Hepatocyte (in vitro differentiated cells): ENCODE results near the gene GLRX2. TPM values are rescaled to one million over a fixed set of nuclear protein-coding genes. Genes with fewer than 3 reads are reported as not detected.

Experiments
- DNase-seq: peaks from one replicate; pipeline ENCODE4 v3.0.0-alpha.2; 2016; ENCODE audit warnings: low spot score
- H2AFZ ChIP-seq: fragments of 200-600 bp; sonication (generic); 2 replicates; pipeline ENCODE4 v1.6.0; 2016; ENCODE audit warnings: antibody characterized with exemption, mild to moderate bottlenecking
- H3K27ac ChIP-seq: fragments of 200-600 bp; sonication (generic); 2 replicates; pipeline ENCODE4 v1.5.1; 2016; ENCODE audit warnings: mild to moderate bottlenecking
- H3K27me3 ChIP-seq: fragments of 200-600 bp; sonication (generic); 2 replicates; pipeline ENCODE4 v1.6.1; 2016
- H3K36me3 ChIP-seq: fragments of 200-600 bp; sonication (generic); replicated peaks from 2 replicates; pipeline ENCODE4 v1.5.1; 2016; ENCODE audit warnings: low read depth; ENCODE audit not compliant: insufficient read depth
- H3K4me1 ChIP-seq: fragments of 200-600 bp; sonication (generic); 2 replicates; pipeline ENCODE4 v1.5.1; 2016; ENCODE audit warnings: mild to moderate bottlenecking, moderate library complexity; ENCODE audit not compliant: insufficient read depth
- H3K4me2 ChIP-seq: fragments of 200-600 bp; sonication (generic); 2 replicates; pipeline ENCODE4 v1.6.0; 2016
- H3K4me3 ChIP-seq: fragments of 200-600 bp; sonication (generic); 2 replicates; pipeline ENCODE4 v1.5.1; 2016; ENCODE audit warnings: mild to moderate bottlenecking
- H3K79me2 ChIP-seq: fragments of 200-600 bp; sonication (generic); 2 replicates; pipeline ENCODE4 v1.6.0; 2017; ENCODE audit warnings: mild to moderate bottlenecking
- H3K9me2 ChIP-seq: fragments of 200-600 bp; sonication (generic); replicated peaks from 2 replicates; pipeline ENCODE4 v1.6.0; 2017; ENCODE audit warnings: mild to moderate bottlenecking; ENCODE audit not compliant: insufficient read depth
- H3K9me3 ChIP-seq: fragments of 200-600 bp; sonication (generic); 2 replicates; pipeline ENCODE4 v1.5.1; 2016; ENCODE audit warnings: low read depth, mild to moderate bottlenecking
- H4K20me1 ChIP-seq: fragments of 200-600 bp; sonication (generic); 2 replicates; pipeline ENCODE4 v1.6.0; 2016; ENCODE audit warnings: mild to moderate bottlenecking; ENCODE audit not compliant: insufficient read depth, poor library complexity, severe bottlenecking
- CTCF ChIP-seq: fragments of 200-600 bp; sonication (generic); IDR thresholded peaks from 2 replicates; pipeline ENCODE4 v1.5.1; 2016; ENCODE audit warnings: antibody characterized with exemption, mild to moderate bottlenecking; ENCODE audit not compliant: poor library complexity
- EZH2 ChIP-seq: fragments of 200-600 bp; sonication (generic); IDR thresholded peaks from 2 replicates; pipeline ENCODE4 v1.6.1; 2016; ENCODE audit warnings: antibody characterized with exemption, mild to moderate bottlenecking, borderline replicate concordance
- EZH2phosphoT487 ChIP-seq: fragments of 200-600 bp; sonication (generic); IDR thresholded peaks from one replicate; pipeline ENCODE4 v1.6.1; 2018; ENCODE audit warnings: antibody characterized with exemption, mild to moderate bottlenecking, low read depth, moderate library complexity; ENCODE audit not compliant: unreplicated experiment, severe bottlenecking
- WGBS: methylation state at CpG from one replicate; pipeline ENCODE4 v1.1.6; 2016; ENCODE audit warnings: low lambda C conversion rate; ENCODE audit errors: missing lambda C conversion rate; 5-methylcytosine and 5-hydroxymethylcytosine counted together
- polyA plus RNA-seq: library from polyadenylated mRNA; unstranded; fragments of >200 nt; fragmentation: Nextera tagmentation; extraction: Ambion mirVana; gene quantifications from 2 replicates; pipeline ENCODE4 v1.2.1, GENCODE V29; 2016
- total RNA-seq: library from RNA; depleted of rRNA; stranded (reverse); fragments of >200 nt; gene quantifications from 2 replicates; pipeline ENCODE4 v1.2.3, GENCODE V29; 2014

Gene GLRX2, protein sequence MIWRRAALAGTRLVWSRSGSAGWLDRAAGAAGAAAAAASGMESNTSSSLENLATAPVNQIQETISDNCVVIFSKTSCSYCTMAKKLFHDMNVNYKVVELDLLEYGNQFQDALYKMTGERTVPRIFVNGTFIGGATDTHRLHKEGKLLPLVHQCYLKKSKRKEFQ
- total RNA-seq: 7.8 and 20.4 TPM in 2 replicates
- polyA plus RNA-seq: 41.0 and 44.5 TPM in 2 replicates

DNA sequence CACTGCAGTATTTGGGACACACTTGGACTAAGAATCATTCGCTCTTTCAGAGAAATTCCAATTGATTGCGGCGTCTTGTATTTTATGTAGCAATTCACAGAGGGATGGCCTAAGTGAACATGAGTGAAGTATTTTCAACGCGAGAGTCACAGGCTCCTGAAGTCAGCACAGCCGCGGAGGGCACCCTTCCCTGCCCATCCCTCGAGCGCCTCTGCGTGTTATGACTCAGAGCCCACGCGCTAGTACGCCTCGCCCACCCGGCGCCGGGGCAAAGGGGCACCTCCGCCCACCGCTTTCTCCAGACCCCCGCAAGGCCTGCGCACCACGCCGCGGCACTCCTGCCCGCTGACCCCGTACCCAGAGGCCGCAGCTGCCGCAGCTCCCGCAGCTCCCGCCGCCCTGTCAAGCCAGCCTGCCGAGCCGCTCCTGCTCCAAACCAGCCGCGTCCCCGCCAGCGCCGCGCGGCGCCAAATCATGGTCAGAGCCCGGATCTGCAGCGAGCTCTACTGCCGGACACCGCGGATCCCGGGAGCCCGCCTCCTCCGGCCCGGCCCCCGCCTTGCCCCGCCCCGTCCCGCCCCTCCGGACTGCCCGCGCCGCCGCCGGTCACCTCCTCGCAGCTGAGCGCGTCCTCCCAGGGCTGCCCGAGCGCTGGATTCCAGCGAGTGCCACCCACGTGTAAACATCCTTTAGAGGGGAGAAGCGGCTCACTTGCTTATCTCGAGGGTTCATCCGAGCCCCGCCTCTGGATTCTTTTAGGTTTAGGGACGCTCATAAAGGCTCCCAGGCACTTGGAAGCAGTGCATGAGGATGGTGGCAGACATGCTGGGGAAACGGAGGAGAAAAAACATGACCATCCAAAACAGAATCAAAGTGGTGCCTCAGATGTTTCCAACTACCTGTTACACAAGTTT, at the start of gene GLRX2:
GLRX2 (minus strand) TSS at position 508 of the 914 bp plus-strand sequence; CDS start at position 476, 32 bp downstream.
- H3K79me2 ChIP-seq: peaks cover 40% of the 10 kb centered on the region
- peak within 1 kb of the TSS; percentile 89 for H3K4me2 ChIP-seq
- peak within 1 kb of the TSS; percentile 96 for H2AFZ ChIP-seq
- peak within 1 kb of the TSS; percentile 74 for H3K4me3 ChIP-seq
- no peaks in the 10 kb centered on the region for H3K9me2 ChIP-seq
- H3K4me1 ChIP-seq: peaks cover 12% of the 10 kb centered on the region
- peak within 1 kb of the TSS; percentile 95 for H3K27ac ChIP-seq
- no peaks in the 10 kb centered on the region for H3K27me3 ChIP-seq
- WGBS: 1% methylated on average over 46 of the region's 73 CpGs
- no peaks in the 10 kb centered on the region for H3K9me3 ChIP-seq
- no peaks in the 10 kb centered on the region for H4K20me1 ChIP-seq
- TF ChIP-seq EZH2: no peak
- no peak for TF ChIP-seq EZH2phosphoT487
- no peak for TF ChIP-seq CTCF
- peak; percentile 91 for DNase-seq
- H3K36me3 ChIP-seq: no peaks in the 10 kb centered on the region

GRCh38 chr1:193144999-193145398, 39.8 kb upstream of the GLRX2 start:
- H3K4me1 ChIP-seq: no peaks in the 10 kb centered on the region
- no peak overlapping the region for H3K4me3 ChIP-seq
- H3K27me3 ChIP-seq: no peaks in the 10 kb centered on the region
- H3K79me2 ChIP-seq: no peaks in the 10 kb centered on the region
- WGBS: 70% methylated on average over 1 of the region's 1 CpG
- no peak overlapping the region for H2AFZ ChIP-seq
- no peak overlapping the region for H3K27ac ChIP-seq
- no peaks in the 10 kb centered on the region for H3K9me3 ChIP-seq
- no peaks in the 10 kb centered on the region for H4K20me1 ChIP-seq
- no peak for DNase-seq
- TF ChIP-seq EZH2phosphoT487 (no peak), EZH2 (no peak), CTCF (no peak)
- H3K9me2 ChIP-seq: no peaks in the 10 kb centered on the region
- H3K36me3 ChIP-seq: no peaks in the 10 kb centered on the region
- H3K4me2 ChIP-seq: no peak overlapping the region

GRCh38 chr1:193144361-193144938, 39.2 kb upstream of the GLRX2 start:
- Histone ChIP-seq H3K4me2 (no peak overlapping the region), H3K27ac (no peak overlapping the region), H3K4me3 (no peak overlapping the region), H3K36me3 (no peaks in the 10 kb centered on the region), H3K9me3 (no peaks in the 10 kb centered on the region), H4K20me1 (no peaks in the 10 kb centered on the region), H3K27me3 (no peaks in the 10 kb centered on the region), H3K79me2 (peaks cover 5% of the 10 kb centered on the region), H2AFZ (no peak overlapping the region), H3K4me1 (no peaks in the 10 kb centered on the region), H3K9me2 (no peaks in the 10 kb centered on the region)
- WGBS: 91% methylated on average over 5 of the region's 5 CpGs
- TF ChIP-seq CTCF: no peak
- TF ChIP-seq EZH2phosphoT487: no peak
- TF ChIP-seq EZH2: no peak
- no peak for DNase-seq
